HG02943 (cell line): ENCODE results near the gene RNF126.
"Not testable (repeated sequence)": the region's sequence is repeated elsewhere in the genome, so short reads cannot be mapped to it uniquely, and the experiment has no call there.

Experiments used
- ATAC-seq: cut with Tn5 transposase; IDR thresholded peaks from one replicate; pipeline ENCODE4 v1.9.1; 2021; ENCODE audit warnings: mild to moderate bottlenecking, low read depth, moderate library complexity; ENCODE audit not compliant: unreplicated experiment

RNF126 gene

GRCh38 chr19:616062-616700 lies 46.8 kb downstream of the RNF126 start:
- no peak for ATAC-seq

DNA sequence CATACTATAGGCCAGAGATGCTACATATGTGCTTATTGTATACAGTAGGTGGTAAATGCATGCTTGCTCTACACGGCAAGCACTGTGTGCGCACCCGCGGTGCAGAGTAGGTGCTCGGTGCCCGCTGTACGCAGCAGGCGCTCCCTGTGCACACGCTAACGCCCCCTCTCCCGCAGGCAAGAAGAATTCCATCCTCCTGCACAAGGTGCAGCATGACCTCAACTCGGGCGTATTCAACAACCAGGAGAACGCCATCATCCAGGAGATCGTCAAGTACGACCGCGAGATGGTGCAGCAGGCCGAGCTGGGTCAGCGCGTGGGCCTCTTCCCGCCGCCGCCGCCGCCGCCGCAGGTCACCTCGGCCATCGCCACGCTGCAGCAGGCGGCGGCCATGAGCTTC lies 47.4 kb downstream of the RNF126 start:
- no peak for ATAC-seq

- no peak for ATAC-seq
Measured at GRCh38 chr19:613732-614567, 49.1 kb downstream of the RNF126 start.

DNA sequence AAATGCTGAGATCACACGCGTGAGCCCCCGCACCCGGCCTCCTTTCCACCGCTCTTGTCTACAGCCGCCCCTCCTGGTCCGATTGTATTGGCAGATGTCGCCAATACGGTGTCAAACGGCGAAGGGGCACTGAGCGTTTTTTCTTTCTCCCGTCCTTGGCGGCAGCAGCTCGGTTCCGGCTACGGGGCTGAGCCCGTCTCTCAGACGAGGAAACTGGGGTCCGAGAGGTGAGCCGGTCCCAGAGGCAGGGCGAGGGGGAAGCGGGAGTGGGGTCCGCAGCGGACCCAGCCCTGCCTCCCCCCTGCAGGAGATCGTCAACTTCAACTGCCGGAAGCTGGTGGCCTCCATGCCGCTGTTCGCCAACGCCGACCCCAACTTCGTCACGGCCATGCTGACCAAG lies 50.1 kb downstream of the RNF126 start:
- no peak for ATAC-seq

DNA sequence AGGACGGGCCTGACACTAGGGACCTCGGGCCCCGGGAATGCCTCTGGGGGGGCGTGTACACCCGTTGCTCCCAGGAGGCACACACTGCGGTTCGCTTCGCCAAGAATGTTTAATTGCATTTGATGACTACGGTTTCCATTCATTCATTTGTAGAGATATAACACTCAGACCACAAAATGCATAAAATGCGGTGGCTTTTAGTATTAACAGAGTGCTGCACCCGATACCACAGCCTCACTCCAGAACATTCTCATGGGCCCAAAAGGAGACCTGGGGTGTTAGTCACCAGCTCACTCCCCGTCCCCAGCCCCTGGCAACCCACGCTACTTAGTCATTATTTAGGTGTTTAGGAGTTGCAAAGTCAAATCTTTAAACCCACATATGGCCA lies 51.5 kb downstream of the RNF126 start:
- no peak for ATAC-seq

DNA sequence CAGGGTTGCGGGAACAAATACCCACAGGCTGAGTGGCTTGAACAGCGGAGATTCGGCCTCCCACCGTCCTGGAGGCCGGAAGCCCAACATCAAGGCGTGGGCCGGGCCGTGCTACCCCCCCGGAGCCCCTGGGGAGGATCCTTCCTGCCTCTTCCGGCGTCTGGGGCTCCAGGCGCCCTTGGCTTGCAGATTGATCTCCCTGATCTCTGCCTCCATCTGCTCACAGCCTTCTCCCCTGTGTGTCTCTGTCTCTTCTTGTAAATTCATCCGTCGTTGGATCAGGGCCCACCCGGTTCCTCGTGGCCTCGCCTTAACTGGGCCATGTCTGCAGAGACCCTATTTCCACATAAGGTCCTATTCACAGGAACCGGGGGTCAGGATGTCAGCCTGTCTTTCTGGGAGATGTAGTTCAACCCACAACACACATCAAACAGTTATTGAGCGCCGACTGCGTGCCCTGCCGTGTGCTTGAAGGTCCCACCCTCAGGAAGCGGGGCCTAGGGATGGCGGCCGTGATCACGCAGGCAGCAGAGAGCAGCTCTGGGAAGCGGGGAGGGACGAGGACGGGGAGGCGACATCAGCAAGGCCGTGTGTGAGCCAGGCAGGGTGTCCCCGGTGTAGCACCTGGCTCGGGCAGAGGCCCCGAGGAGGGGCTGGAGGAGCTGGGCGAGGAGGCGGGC lies 52.1 kb downstream of the RNF126 start:
- ATAC-seq = no peak

- no peak for ATAC-seq
Measured at GRCh38 chr19:610071-610800, 52.8 kb downstream of the RNF126 start.

DNA sequence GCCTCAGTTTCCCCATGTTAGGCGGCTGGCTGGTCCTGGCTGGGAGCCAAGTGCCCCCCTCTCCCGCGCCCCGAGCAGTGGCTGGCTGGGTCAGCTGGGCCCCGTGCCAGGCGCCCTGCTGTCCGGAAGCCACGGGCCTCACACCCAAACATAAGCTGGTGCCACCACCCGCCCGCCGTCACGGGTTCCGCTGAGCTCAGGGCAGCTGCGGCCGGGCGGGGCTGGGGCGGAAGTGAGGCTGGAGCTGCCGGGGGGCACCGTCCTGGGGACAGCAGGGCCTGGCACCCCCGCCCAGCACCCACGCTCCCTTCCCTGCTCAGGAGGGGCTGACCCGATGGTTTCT lies 54.0 kb downstream of the RNF126 start:
- no peak for ATAC-seq

DNA sequence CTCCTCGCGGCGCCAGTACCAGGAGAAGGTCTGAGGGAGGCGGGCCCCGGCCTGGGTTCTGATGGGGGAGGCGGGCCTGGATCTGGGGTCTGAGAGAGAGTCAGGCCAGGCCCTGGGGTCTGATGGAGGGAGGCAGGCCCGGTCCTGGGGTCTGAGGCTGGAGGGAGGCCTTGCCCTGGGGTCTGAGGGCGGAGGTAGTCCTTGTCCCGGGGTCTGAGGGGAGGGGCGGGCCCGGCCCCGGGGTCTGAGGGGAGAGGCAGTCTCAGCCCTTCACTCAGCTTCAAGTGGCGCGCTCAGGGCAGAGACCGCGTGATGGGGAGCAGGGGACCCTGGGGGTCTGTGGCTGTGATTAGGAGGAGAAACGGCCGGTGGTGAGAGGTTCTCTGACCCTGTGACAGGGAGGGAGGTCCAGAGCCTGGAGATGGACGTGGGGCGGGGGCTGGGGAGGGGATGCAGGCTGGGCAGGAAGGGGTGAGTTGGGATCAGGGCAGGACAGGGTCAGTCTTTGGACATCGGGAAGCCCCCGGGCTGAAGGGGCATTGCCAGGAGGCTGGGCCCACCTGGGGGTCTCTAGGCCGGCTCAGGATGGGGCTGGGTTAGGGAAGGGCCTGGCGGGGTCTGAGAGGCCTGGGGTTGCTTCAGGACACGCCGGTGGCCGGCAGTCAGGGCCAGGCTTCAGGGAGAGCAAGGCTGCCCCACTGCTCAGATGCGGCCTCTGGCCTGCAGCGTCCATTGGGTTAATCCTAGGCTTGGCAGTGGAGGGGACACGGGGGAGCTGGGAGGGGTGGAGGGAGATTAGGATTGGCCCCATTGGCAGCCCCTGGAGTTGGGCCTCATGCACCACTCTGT lies 54.6 kb downstream of the RNF126 start:
- no peak for ATAC-seq

DNA sequence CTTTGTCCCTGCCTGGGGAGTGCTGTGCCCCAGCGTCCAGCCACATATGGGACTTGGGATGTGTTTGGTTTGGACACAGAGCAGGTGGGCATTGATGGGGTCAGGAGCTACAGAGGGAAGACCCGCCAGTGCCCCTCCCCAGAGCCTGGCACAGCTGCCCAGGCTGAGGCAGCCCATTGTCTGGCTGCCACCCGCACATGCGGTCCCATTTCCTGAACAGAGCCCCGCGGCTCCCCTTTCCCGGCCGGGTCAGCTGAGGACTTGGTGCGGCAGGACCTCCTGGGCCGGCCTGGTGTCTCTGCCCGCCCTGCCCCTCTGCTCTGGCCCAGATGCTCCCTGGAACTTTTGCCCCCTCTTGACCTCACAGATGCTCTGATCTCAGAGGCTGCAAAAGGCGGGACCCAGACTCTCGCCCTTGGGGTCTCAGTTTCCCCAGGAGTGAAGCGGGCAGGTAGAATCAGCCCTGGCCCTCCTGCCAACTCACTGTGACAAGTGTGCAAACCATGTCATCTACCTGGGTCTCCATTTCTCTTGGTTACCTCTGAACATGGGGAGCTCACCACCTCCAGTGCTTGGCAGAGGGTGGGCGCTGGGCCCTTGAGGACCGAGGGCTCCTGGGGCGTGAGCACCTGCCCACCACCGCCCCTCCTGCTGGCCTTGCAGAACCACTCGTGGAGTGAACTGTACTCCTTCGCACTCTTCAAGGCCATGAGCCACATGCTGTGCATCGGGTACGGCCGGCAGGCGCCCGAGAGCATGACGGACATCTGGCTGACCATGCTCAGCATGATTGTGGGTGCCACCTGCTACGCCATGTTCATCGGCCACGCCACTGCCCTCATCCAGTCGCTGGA lies 55.5 kb downstream of the RNF126 start:
- ATAC-seq = no peak

- ATAC-seq = not testable (repeated sequence)
Measured at GRCh38 chr19:605061-605971, 57.7 kb downstream of the RNF126 start.

GRCh38 chr19:604355-604754 lies 58.7 kb downstream of the RNF126 start:
- no peak for ATAC-seq

GRCh38 chr19:603779-604178 lies 59.2 kb downstream of the RNF126 start:
- ATAC-seq = not testable (repeated sequence)

- not testable (repeated sequence) for ATAC-seq
Measured at GRCh38 chr19:603302-603639, 59.7 kb downstream of the RNF126 start.

DNA sequence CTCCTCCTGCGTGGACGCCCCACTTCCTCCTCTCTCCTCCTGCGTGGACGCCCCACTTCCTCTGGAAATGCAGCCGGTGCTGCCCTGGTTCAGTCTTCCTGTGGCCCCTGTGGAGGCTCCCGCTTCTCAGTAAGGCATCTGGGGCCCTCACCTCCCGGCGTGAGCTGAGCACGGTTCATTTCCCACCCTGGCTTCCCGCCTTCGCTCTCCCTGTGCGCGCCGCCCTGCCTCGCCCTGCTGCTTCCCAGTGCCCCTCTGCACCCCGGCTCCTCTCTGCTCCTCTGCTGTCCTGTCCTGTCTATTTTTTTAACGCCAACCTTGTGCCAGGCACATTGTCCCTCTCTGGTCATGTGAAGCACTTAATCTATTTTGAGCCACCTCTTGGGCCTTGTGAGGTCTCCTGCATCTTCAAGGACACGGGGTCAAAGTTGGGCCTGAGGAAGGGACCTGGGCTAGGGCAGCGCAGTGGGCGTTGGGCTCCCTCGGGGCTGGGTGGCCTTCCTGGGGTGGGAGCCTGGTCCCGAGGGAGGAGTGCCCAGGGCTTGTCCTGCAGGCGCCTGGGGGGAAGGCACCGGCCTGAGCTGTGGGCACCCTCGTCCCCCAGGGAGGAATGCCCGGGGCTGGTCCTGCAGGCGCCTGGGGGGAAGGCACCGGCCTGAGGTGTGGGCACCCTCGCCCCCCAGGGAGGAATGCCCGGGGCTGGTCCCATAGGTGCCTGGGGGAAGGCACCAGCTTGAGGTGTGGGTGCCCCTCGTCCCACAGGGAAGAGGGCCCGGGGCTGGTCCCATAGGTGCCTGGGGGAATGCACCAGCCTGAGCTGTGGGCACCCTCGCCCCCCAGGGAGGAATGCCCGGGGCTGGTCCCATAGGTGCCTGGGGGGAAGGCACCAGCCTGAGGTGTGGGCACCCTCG lies 60.4 kb downstream of the RNF126 start:
- ATAC-seq = no peak

DNA sequence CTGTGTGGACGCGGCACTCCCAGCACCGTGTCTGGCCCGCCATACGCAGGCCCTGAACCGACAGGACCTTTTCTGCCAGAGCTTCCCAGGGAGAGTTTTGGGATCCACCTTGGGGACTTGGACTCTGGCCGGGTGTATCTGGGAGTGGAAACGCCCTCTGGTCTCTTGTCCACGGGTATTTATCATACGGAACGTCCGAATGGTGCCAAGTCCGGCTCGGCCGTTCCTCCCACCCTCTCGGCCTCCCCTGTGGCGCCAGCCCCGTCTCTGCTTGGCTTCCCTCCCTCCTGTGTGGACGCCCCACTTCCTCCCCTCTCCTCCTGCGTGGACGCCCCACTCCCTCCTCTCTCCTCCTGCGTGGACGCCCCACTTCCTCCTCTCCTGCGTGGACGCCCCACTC lies 61.2 kb downstream of the RNF126 start:
- ATAC-seq = no peak

- ATAC-seq = no peak
Measured at GRCh38 chr19:601310-601709, 61.7 kb downstream of the RNF126 start.
